Activated T-cell treated with anti-CD3 and anti-CD28 coated beads for 24 hours (primary cell): ENCODE data around the gene PSTPIP1.

ENCODE experiments used
- DNase-seq: peaks from one replicate; pipeline ENCODE4 v3.0.0-alpha.2; 2020; ENCODE audit warnings: low read depth

PSTPIP1 gene

DNA sequence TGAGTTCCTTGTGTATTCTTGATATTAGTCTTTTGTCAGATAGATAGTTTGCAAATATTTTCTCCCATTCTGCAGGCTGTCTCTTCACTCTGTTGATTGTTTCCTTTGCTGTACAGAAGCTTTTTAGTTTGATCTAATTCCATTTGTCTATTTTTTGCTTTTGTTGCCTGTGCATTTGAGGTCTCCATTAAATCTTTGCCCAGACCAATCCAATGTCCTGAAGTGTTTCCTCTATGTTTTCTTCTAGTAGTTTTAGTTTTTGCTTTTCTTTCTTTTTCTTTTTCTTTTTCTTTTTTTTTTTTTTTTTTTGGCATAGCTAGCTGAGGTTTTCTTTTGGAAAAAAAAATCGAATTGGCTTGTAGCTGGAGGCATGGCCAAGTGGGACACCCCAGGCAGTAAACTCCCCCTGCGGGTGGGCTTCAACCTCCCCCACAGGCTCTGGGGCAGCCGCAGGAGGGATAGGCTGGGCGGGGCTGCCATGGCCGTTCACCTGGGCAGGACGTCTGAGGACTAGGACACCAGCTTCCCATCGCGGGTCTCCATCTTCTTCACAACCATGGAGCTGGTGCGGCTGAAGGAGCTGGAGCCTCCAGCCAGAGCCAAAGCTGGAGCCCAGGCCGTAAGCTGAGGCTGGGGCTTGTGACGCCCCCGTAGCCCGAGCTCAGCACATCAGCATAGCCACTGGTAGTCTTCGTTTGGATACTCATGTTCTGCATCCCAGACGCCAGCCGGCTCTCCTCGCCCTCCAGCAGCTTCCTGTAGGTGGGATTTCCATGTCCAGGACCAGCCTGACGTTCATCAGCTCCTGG is 16.2 kb upstream of the PSTPIP1 start:
- DNase-seq = no peak

GRCh38 chr15:76979331-76979925 is 15.5 kb upstream of the PSTPIP1 start:
- no peak for DNase-seq

DNA sequence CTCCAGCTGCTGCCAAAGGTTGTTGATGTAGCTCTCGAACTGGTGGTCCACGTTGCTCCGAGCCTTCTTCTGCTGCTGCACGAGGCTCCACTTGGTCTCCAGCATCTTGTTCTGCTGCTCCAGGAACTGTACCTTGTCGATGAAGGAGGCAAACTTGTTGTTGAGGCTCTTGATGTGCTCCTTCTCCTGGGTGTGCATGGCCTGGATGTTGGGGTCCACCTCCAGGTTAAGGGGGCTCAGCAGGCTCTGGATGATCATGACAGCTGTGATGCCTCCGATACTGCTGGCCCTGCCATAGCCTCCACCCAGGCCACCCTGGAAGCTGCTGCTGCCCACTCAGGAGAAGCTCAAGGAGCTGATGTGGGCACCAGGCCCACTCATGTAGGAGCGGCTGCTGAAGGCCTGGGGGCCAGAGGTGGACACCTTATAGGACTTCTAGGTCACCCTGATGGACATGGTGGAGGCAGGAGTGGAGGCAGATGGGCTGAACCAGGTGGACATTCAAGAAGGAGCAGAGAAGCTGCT is 14.9 kb upstream of the PSTPIP1 start:
- no peak for DNase-seq

- DNase-seq = no peak
Observed at GRCh38 chr15:76982356-76982755, 12.6 kb upstream of the PSTPIP1 start.

DNA sequence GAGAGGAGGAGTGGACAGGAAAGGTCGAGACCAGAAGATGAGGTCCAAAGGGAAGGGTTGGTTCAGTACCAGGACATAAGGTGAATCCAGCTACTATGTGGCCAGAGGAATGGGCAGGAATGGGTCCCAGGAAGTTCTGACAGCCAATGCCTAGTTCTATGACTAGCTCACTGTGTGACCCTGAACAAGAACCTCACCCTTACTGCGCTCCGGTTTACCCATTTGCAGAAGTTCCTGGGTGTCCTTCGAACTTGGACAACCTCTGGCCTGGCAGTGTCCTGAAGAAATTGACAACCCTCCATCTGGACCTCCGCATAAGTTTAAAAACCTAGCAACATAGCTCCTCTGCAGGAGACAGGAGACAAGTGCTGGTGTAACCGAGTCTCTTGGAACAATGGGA is 12.2 kb upstream of the PSTPIP1 start:
- no peak for DNase-seq

GRCh38 chr15:76983590-76984375 is 11.1 kb upstream of the PSTPIP1 start:
- DNase-seq = no peak

DNA sequence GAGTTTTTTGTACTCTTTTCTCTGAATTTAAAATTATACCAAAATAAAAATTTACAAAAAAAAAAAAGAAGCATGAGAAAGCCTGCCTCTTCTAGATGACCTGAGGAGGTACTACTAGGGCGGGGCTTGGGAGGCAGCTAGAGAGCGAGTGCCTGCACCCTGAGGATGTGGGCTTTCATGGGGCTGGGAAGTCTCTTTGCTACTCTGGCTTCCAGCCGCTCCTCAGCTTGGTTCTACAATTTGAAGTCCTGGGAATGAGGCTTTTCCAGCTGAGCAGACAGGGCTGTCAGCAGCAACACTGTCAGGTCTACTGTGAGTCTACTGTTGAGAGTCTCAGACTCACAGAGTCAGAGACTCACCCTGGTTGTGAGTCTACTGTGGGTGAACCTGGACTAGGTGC is 8.2 kb upstream of the PSTPIP1 start:
- no peak for DNase-seq

- no peak for DNase-seq
Observed at GRCh38 chr15:76987276-76987675, 7.7 kb upstream of the PSTPIP1 start.

GRCh38 chr15:76987896-76988860 is 6.7 kb upstream of the PSTPIP1 start:
- DNase-seq = peak; percentile 71

- no peak for DNase-seq
Observed at GRCh38 chr15:76988867-76989780, 5.8 kb upstream of the PSTPIP1 start.

GRCh38 chr15:76991048-76991447 is 3.9 kb upstream of the PSTPIP1 start:
- DNase-seq = no peak

DNA sequence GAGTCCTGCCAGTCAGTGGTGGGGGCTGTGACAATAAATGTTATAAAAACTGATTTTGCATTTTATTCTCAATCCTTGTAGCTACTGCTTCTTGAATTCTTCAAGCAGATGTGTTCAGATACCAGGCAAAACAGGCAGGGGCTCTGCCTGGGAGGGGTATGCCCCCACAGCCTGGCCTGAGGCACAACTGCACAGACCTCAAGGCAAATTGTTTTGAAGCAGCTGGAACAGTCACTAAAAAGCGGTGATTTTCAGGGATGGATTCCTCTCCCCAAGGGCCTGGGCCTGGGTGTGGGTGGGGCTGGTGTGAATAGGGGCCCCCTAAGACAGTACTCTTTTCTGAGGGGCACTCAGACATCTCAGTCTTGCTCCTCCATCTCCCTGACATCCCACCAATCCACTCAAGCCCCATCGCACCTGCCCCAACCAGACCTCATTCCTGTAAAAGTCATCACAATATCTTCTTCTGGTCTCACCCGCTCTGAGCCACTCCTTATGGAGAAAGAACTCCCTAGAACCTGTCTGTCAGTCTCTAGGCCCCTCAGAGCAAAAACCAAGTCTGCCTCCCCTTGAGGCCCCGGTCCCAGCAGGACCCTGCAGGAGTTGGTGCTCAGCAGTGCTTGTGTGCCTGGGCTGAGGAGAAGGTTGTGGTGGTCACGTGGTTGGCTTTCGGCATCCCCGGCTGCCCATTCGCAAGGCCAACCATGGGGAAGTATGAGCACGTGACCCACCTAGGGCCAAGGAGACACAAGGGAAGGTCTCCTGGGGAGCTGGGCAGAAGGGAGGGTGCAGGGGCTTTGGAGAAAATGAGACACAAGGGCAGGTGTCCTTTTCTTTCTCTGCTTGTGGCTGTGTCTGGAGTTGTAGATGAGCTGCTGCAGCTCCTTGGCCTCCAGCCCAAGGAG is 2.9 kb upstream of the PSTPIP1 start:
- no peak for DNase-seq

- no peak for DNase-seq
Observed at GRCh38 chr15:76993114-76993725, 1.7 kb upstream of the PSTPIP1 start.

DNA sequence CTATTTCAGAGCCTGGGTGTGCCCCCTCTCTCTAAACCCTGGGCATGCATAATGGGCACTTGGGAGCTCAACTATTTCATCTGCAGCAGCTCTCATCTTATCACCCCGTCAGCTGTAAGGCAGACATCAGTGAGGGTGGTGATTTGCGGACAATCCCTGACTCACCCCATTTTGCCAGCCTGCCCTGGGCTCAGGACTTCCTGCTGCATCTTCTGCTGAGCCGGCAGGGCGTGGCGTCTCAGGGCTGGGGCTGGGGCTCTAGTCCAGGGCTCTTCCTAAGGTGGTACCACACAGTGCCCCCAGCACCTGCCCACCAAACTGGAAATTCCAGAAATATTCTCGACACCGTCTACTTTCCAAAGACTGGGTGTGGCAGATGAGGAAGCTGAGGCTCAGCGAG is 925 bp upstream of the PSTPIP1 start:
- DNase-seq = no peak

GRCh38 chr15:76994496-76994895 is 430 bp upstream of the PSTPIP1 start:
- DNase-seq = no peak

DNA sequence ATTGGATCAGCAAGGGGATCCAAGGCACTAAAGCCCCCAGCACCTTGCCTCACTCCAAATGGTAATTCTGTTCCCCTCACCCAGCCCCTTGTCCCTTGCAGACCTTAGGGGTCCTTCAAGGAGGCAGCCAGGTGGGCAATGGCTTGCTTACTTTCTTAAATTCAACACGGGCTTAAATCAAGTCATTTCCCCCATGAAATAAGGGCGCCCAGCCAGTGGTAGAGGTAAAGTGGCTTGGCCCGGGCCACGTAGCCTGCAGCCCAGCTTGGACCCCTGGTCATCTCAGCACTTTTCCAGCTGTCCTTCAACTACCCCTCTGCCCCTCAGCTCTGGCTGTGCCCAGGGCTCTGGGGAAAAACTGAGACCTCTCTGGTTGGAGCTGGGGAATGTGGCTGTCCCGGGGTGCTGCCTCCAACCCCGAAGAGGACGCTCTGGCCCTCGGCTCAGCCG is 1.2 kb downstream of the PSTPIP1 start:
- DNase-seq = no peak

GRCh38 chr15:76996526-76997401 is 1.8 kb downstream of the PSTPIP1 start:
- DNase-seq = peak; percentile 57
